ENCODE results near the gene PLSCR1. TPM values are rescaled to one million over a fixed set of nuclear protein-coding genes. Genes with fewer than 3 reads are reported as not detected.

PLSCR1 gene
- polyA plus RNA-seq (2013, experiment 1 of 2), result 28.7 TPM
- 26.6 TPM for polyA plus RNA-seq (2013, experiment 2 of 2)

- H3K4me3 ChIP-seq (ENCODE audit: insufficient read depth in 1 of 2, low read depth in 1 of 2, low read length in 2 of 2), result peak within 1 kb of the TSS; percentile 78 to 81
- H3K18ac ChIP-seq (ENCODE audit: low read depth in 1 of 2, low read length in 2 of 2), result peak within 1 kb of the TSS; percentile 68 to 94
- H2BK12ac ChIP-seq (ENCODE audit: low read length in 2 of 2), result peak within 1 kb of the TSS in 1 of 2 experiments; percentile 48
- H2BK120ac ChIP-seq (ENCODE audit: low read depth, low read length), result peak within 1 kb of the TSS; percentile 88
- H3K4me1 ChIP-seq (ENCODE audit: control insufficient read depth, insufficient read depth, low read depth, low read length), result no peaks in the 10 kb centered on the region
- peak within 1 kb of the TSS in 1 of 2 experiments; percentile 77 for H3K23ac ChIP-seq (ENCODE audit: low read length in 2 of 2)
- peak within 1 kb of the TSS; percentile 65 for H2BK15ac ChIP-seq (ENCODE audit: low read depth, poor library complexity, severe bottlenecking)
- H3K9me3 ChIP-seq (ENCODE audit: control insufficient read depth, low read length), result no peaks in the 10 kb centered on the region
- no peaks in the 10 kb centered on the region for H3K27me3 ChIP-seq (ENCODE audit: control insufficient read depth in 1 of 2, insufficient read depth in 1 of 2, low read length in 2 of 2)
- peak within 1 kb of the TSS; percentile 84 for H3K4me2 ChIP-seq (ENCODE audit: low read length, poor library complexity, severe bottlenecking)
- peak within 1 kb of the TSS; percentile 14 for H3K27ac ChIP-seq (ENCODE audit: low read length, poor library complexity, severe bottlenecking)
- no peak within 1 kb of the TSS for H2AK5ac ChIP-seq (ENCODE audit: low read length, severe bottlenecking)
- peak within 1 kb of the TSS; percentile 63 for H2BK5ac ChIP-seq (ENCODE audit: low read depth, low read length, poor library complexity, severe bottlenecking)
- peak within 1 kb of the TSS; percentile 75 for H4K91ac ChIP-seq (ENCODE audit: low read length)
- H4K8ac ChIP-seq (ENCODE audit: low read length), result peak within 1 kb of the TSS; percentile 27
- under 1% methylated on average over 38 of the region's 51 CpGs for WGBS
- H3K14ac ChIP-seq (ENCODE audit: low read length in 2 of 2), result peak within 1 kb of the TSS in 1 of 2 experiments; percentile 76
- peak within 1 kb of the TSS; percentile 22 to 78 for H3K4ac ChIP-seq (ENCODE audit: low read depth in 1 of 2, low read length in 2 of 2)
- H3K79me1 ChIP-seq (replicated peaks; ENCODE audit: low read length, poor library complexity, severe bottlenecking), result peaks cover 4% of the 10 kb centered on the region
- H2AFZ ChIP-seq (ENCODE audit: low read depth, low read length), result peak within 1 kb of the TSS; percentile 77
- DNase-seq, result peak; percentile 98
- peaks cover under 1 to 2% of the 10 kb centered on the region in 2 experiments for H3K36me3 ChIP-seq (ENCODE audit: control insufficient read depth in 1 of 2, insufficient read depth in 2 of 2, low read depth in 1 of 2, low read length in 2 of 2)
- H3K9ac ChIP-seq (ENCODE audit: low read length), result peak within 1 kb of the TSS; percentile 92
These were observed at the start of gene PLSCR1 for GRCh38 chr3:146544002-146544928. TSS of gene PLSCR1 (minus strand) at chr3:146544607. CDS start at chr3:146536552, 8,055 bp downstream.

GRCh38 chr3:146593776-146594175 lies 49.4 kb upstream of the PLSCR1 start:
- Histone ChIP-seq H3K4me2 (ENCODE audit: low read length, poor library complexity, severe bottlenecking) (no peak overlapping the region), H2BK12ac (ENCODE audit: low read length in 2 of 2) (no peak overlapping the region), H3K9ac (ENCODE audit: low read length) (no peak overlapping the region), H3K4ac (ENCODE audit: low read depth in 1 of 2, low read length in 2 of 2) (no peak overlapping the region), H3K4me3 (ENCODE audit: insufficient read depth in 1 of 2, low read depth in 1 of 2, low read length in 2 of 2) (no peak overlapping the region), H3K14ac (ENCODE audit: low read length in 2 of 2) (no peak overlapping the region), H3K23ac (ENCODE audit: low read length in 2 of 2) (no peak overlapping the region), H4K8ac (ENCODE audit: low read length) (no peak overlapping the region), H3K27ac (ENCODE audit: low read length, poor library complexity, severe bottlenecking) (no peak overlapping the region), H2BK5ac (ENCODE audit: low read depth, low read length, poor library complexity, severe bottlenecking) (no peak overlapping the region), H3K36me3 (ENCODE audit: control insufficient read depth in 1 of 2, insufficient read depth in 2 of 2, low read depth in 1 of 2, low read length in 2 of 2) (no peaks in the 10 kb centered on the region), H2AFZ (ENCODE audit: low read depth, low read length) (no peak overlapping the region), H3K4me1 (ENCODE audit: control insufficient read depth, insufficient read depth, low read depth, low read length) (no peaks in the 10 kb centered on the region), H3K27me3 (ENCODE audit: control insufficient read depth in 1 of 2, insufficient read depth in 1 of 2, low read length in 2 of 2) (no peaks in the 10 kb centered on the region), H4K91ac (ENCODE audit: low read length) (no peak overlapping the region), H3K18ac (ENCODE audit: low read depth in 1 of 2, low read length in 2 of 2) (no peak overlapping the region), H2BK15ac (ENCODE audit: low read depth, poor library complexity, severe bottlenecking) (no peak overlapping the region), H2BK120ac (ENCODE audit: low read depth, low read length) (no peak overlapping the region), H3K79me1 (replicated peaks; ENCODE audit: low read length, poor library complexity, severe bottlenecking) (no peaks in the 10 kb centered on the region), H3K9me3 (ENCODE audit: control insufficient read depth, low read length) (no peaks in the 10 kb centered on the region), H2AK5ac (ENCODE audit: low read length, severe bottlenecking) (no peak overlapping the region)
- 49% methylated on average over 3 of the region's 3 CpGs for whole genome bisulfite sequencing
- no peak for DNase-seq

- no peak overlapping the region for H4K91ac ChIP-seq (ENCODE audit: low read length)
- WGBS, result 17% methylated on average over 2 of the region's 2 CpGs
These were observed 46.1 kb upstream of the PLSCR1 start for GRCh38 chr3:146590521-146590920.

GRCh38 chr3:146589899-146590508 lies 45.6 kb upstream of the PLSCR1 start:
- no CpG with 5 or more reads among the region's 1 CpG for whole genome bisulfite sequencing

More at GRCh38 chr3:146590521-146590920, 46.1 kb upstream of the PLSCR1 start:
- H3K79me1 ChIP-seq (replicated peaks; ENCODE audit: low read length, poor library complexity, severe bottlenecking), result no peaks in the 10 kb centered on the region
- H3K4me2 ChIP-seq (ENCODE audit: low read length, poor library complexity, severe bottlenecking), result no peak overlapping the region
- H3K4me1 ChIP-seq (ENCODE audit: control insufficient read depth, insufficient read depth, low read depth, low read length), result no peaks in the 10 kb centered on the region
- H3K14ac ChIP-seq (ENCODE audit: low read length in 2 of 2), result no peak overlapping the region
- no peaks in the 10 kb centered on the region for H3K9me3 ChIP-seq (ENCODE audit: control insufficient read depth, low read length)
- no peak overlapping the region for H2AK5ac ChIP-seq (ENCODE audit: low read length, severe bottlenecking)
- no peaks in the 10 kb centered on the region for H3K36me3 ChIP-seq (ENCODE audit: control insufficient read depth in 1 of 2, insufficient read depth in 2 of 2, low read depth in 1 of 2, low read length in 2 of 2)
- H4K8ac ChIP-seq (ENCODE audit: low read length), result no peak overlapping the region
- H3K18ac ChIP-seq (ENCODE audit: low read depth in 1 of 2, low read length in 2 of 2), result no peak overlapping the region
- no peak overlapping the region for H3K27ac ChIP-seq (ENCODE audit: low read length, poor library complexity, severe bottlenecking)
- no peak overlapping the region for H3K4me3 ChIP-seq (ENCODE audit: insufficient read depth in 1 of 2, low read depth in 1 of 2, low read length in 2 of 2)
- no peak for DNase-seq
- H3K23ac ChIP-seq (ENCODE audit: low read length in 2 of 2), result no peak overlapping the region
- H3K27me3 ChIP-seq (ENCODE audit: control insufficient read depth in 1 of 2, insufficient read depth in 1 of 2, low read length in 2 of 2), result no peaks in the 10 kb centered on the region
- H2BK5ac ChIP-seq (ENCODE audit: low read depth, low read length, poor library complexity, severe bottlenecking), result no peak overlapping the region
- no peak overlapping the region for H2AFZ ChIP-seq (ENCODE audit: low read depth, low read length)
- no peak overlapping the region for H2BK15ac ChIP-seq (ENCODE audit: low read depth, poor library complexity, severe bottlenecking)
- no peak overlapping the region for H2BK12ac ChIP-seq (ENCODE audit: low read length in 2 of 2)
- H2BK120ac ChIP-seq (ENCODE audit: low read depth, low read length), result no peak overlapping the region
- H3K4ac ChIP-seq (ENCODE audit: low read depth in 1 of 2, low read length in 2 of 2), result no peak overlapping the region
- H3K9ac ChIP-seq (ENCODE audit: low read length), result no peak overlapping the region

More at GRCh38 chr3:146589899-146590508, 45.6 kb upstream of the PLSCR1 start:
- H3K14ac ChIP-seq (ENCODE audit: low read length in 2 of 2), result no peak overlapping the region
- no peak overlapping the region for H2AFZ ChIP-seq (ENCODE audit: low read depth, low read length)
- no peak overlapping the region for H3K4ac ChIP-seq (ENCODE audit: low read depth in 1 of 2, low read length in 2 of 2)
- no peak overlapping the region for H2BK12ac ChIP-seq (ENCODE audit: low read length in 2 of 2)
- no peak overlapping the region for H3K27ac ChIP-seq (ENCODE audit: low read length, poor library complexity, severe bottlenecking)
- no peaks in the 10 kb centered on the region for H3K9me3 ChIP-seq (ENCODE audit: control insufficient read depth, low read length)
- no peaks in the 10 kb centered on the region for H3K4me1 ChIP-seq (ENCODE audit: control insufficient read depth, insufficient read depth, low read depth, low read length)
- H2BK120ac ChIP-seq (ENCODE audit: low read depth, low read length), result no peak overlapping the region
- H2AK5ac ChIP-seq (ENCODE audit: low read length, severe bottlenecking), result no peak overlapping the region
- peak; percentile 53 for DNase-seq
- no peaks in the 10 kb centered on the region for H3K79me1 ChIP-seq (replicated peaks; ENCODE audit: low read length, poor library complexity, severe bottlenecking)
- H2BK15ac ChIP-seq (ENCODE audit: low read depth, poor library complexity, severe bottlenecking), result no peak overlapping the region
- H3K4me2 ChIP-seq (ENCODE audit: low read length, poor library complexity, severe bottlenecking), result no peak overlapping the region
- H4K91ac ChIP-seq (ENCODE audit: low read length), result no peak overlapping the region
- peak overlapping the region; percentile 8 for H3K9ac ChIP-seq (ENCODE audit: low read length)
- no peaks in the 10 kb centered on the region for H3K27me3 ChIP-seq (ENCODE audit: control insufficient read depth in 1 of 2, insufficient read depth in 1 of 2, low read length in 2 of 2)
- no peaks in the 10 kb centered on the region for H3K36me3 ChIP-seq (ENCODE audit: control insufficient read depth in 1 of 2, insufficient read depth in 2 of 2, low read depth in 1 of 2, low read length in 2 of 2)
- H3K4me3 ChIP-seq (ENCODE audit: insufficient read depth in 1 of 2, low read depth in 1 of 2, low read length in 2 of 2), result no peak overlapping the region
- no peak overlapping the region for H2BK5ac ChIP-seq (ENCODE audit: low read depth, low read length, poor library complexity, severe bottlenecking)
- H4K8ac ChIP-seq (ENCODE audit: low read length), result no peak overlapping the region
- H3K18ac ChIP-seq (ENCODE audit: low read depth in 1 of 2, low read length in 2 of 2), result no peak overlapping the region
- no peak overlapping the region for H3K23ac ChIP-seq (ENCODE audit: low read length in 2 of 2)
